ENCODE data around the gene WWOX. TPM values are rescaled to one million over a fixed set of nuclear protein-coding genes. Genes with fewer than 3 reads are reported as not detected.

WWOX gene
- total and polyA plus RNA-seq, 2 of the 13 experiments (the other 11 are each of a cell fraction or from before 2014, with no cell fraction given) = 9.1 to 37.4 TPM

DNA sequence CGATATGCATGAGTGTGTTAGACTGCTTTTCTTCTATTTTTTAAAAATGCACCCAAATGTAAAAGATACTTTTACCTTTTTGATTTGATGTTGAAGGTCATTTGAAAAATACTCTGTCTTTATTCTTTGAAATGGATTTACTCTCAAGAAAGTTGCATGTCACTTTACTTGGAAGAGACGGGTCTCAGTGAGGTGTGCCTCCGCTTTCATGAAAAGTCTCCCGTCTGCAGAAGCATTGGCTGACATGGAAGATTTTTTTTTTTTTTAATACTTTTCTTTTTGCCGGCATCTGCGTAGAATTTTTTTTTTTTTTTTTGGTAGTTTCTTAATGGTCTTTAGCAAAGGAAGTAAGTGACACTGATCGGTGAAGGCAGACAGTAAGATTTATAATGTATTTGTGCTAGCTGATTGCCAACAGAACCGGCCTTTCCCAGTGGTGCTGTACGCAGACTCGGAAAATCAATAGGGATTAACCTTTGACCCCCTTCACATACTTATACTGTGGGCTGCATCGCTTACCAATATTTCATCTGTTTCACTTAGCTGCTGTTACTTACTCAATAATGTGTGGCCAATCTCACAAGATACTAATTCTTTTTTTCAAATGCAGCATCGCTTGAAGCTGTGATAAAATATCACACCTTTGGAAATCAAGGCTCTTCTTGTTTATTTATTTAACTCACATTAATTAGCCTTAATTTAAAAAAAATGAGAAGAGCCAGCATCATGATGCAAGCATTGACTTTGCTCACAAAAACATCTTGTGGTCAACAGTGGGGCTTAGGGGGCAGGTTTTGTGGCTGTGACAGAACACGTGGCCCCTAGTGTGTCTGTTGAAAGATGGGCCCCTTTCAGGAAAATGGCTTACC, 383.9 kb downstream of the WWOX start (continued):
- TF ChIP-seq KDM6A (CRISPR knock-in tag; IDR thresholded peaks at IDR 0.05; ENCODE audit: low read depth) = peak; percentile 91
- TF ChIP-seq CBFB (CRISPR knock-in tag; IDR thresholded peaks at IDR 0.05) = peak; percentile 73; the same call in 1 of the 2 replicates
- TF ChIP-seq ATM (IDR thresholded peaks at IDR 0.05; ENCODE audit: borderline replicate concordance) = no peak
- no peak for TF ChIP-seq SP5 (CRISPR knock-in tag; IDR thresholded peaks at IDR 0.05; ENCODE audit: borderline replicate concordance, low read depth)
- TF ChIP-seq, protein P1, sequence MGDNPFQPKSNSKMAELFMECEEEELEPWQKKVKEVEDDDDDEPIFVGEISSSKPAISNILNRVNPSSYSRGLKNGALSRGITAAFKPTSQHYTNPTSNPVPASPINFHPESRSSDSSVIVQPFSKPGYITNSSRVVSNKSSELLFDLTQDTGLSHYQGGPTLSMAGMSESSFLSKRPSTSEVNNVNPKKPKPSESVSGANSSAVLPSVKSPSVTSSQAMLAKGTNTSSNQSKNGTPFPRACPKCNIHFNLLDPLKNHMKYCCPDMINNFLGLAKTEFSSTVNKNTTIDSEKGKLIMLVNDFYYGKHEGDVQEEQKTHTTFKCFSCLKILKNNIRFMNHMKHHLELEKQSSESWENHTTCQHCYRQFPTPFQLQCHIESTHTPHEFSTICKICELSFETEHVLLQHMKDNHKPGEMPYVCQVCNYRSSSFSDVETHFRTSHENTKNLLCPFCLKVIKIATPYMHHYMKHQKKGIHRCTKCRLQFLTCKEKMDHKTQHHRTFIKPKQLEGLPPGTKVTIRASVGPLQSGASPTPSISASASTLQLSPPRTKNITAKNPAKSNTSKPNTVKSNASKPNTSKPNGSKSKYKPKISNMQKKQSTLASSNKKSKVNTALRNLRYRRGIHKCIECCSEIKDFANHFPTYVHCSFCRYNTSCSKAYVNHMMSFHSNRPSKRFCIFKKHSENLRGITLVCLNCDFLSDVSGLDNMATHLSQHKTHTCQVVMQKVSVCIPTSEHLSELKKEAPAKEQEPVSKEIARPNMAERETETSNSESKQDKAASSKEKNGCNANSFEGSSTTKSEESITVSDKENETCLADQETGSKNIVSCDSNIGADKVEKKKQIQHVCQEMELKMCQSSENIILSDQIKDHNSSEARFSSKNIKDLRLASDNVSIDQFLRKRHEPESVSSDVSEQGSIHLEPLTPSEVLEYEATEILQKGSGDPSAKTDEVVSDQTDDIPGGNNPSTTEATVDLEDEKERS (CRISPR knock-in tag; IDR thresholded peaks at IDR 0.05) = peak; percentile 68; the same call in 1 of the 2 replicates
- TF ChIP-seq, protein P2, sequence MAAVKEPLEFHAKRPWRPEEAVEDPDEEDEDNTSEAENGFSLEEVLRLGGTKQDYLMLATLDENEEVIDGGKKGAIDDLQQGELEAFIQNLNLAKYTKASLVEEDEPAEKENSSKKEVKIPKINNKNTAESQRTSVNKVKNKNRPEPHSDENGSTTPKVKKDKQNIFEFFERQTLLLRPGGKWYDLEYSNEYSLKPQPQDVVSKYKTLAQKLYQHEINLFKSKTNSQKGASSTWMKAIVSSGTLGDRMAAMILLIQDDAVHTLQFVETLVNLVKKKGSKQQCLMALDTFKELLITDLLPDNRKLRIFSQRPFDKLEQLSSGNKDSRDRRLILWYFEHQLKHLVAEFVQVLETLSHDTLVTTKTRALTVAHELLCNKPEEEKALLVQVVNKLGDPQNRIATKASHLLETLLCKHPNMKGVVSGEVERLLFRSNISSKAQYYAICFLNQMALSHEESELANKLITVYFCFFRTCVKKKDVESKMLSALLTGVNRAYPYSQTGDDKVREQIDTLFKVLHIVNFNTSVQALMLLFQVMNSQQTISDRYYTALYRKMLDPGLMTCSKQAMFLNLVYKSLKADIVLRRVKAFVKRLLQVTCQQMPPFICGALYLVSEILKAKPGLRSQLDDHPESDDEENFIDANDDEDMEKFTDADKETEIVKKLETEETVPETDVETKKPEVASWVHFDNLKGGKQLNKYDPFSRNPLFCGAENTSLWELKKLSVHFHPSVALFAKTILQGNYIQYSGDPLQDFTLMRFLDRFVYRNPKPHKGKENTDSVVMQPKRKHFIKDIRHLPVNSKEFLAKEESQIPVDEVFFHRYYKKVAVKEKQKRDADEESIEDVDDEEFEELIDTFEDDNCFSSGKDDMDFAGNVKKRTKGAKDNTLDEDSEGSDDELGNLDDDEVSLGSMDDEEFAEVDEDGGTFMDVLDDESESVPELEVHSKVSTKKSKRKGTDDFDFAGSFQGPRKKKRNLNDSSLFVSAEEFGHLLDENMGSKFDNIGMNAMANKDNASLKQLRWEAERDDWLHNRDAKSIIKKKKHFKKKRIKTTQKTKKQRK (IDR thresholded peaks at IDR 0.05; ENCODE audit: low read length) = no peak
- TF ChIP-seq, protein P3, sequence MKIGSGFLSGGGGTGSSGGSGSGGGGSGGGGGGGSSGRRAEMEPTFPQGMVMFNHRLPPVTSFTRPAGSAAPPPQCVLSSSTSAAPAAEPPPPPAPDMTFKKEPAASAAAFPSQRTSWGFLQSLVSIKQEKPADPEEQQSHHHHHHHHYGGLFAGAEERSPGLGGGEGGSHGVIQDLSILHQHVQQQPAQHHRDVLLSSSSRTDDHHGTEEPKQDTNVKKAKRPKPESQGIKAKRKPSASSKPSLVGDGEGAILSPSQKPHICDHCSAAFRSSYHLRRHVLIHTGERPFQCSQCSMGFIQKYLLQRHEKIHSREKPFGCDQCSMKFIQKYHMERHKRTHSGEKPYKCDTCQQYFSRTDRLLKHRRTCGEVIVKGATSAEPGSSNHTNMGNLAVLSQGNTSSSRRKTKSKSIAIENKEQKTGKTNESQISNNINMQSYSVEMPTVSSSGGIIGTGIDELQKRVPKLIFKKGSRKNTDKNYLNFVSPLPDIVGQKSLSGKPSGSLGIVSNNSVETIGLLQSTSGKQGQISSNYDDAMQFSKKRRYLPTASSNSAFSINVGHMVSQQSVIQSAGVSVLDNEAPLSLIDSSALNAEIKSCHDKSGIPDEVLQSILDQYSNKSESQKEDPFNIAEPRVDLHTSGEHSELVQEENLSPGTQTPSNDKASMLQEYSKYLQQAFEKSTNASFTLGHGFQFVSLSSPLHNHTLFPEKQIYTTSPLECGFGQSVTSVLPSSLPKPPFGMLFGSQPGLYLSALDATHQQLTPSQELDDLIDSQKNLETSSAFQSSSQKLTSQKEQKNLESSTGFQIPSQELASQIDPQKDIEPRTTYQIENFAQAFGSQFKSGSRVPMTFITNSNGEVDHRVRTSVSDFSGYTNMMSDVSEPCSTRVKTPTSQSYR (CRISPR knock-in tag; IDR thresholded peaks at IDR 0.05; ENCODE audit: borderline replicate concordance) = peak; percentile 29; the same call in 1 of the 2 replicates
- no peak for TF ChIP-seq ELF1 (CRISPR knock-in tag; IDR thresholded peaks at IDR 0.05)
- TF ChIP-seq MIXL1 (CRISPR knock-in tag; IDR thresholded peaks at IDR 0.05) = peak; percentile 98
- no peak for TF ChIP-seq ZNF782 (CRISPR knock-in tag; IDR thresholded peaks at IDR 0.05; ENCODE audit: borderline replicate concordance)
- TF ChIP-seq MED8 (CRISPR knock-in tag; IDR thresholded peaks at IDR 0.05; ENCODE audit: insufficient replicate concordance) = no peak
- no peak for TF ChIP-seq PTBP1 (IDR thresholded peaks at IDR 0.05; ENCODE audit: low read depth, low read length, poor library complexity, severe bottlenecking)
- TF ChIP-seq, protein P4, sequence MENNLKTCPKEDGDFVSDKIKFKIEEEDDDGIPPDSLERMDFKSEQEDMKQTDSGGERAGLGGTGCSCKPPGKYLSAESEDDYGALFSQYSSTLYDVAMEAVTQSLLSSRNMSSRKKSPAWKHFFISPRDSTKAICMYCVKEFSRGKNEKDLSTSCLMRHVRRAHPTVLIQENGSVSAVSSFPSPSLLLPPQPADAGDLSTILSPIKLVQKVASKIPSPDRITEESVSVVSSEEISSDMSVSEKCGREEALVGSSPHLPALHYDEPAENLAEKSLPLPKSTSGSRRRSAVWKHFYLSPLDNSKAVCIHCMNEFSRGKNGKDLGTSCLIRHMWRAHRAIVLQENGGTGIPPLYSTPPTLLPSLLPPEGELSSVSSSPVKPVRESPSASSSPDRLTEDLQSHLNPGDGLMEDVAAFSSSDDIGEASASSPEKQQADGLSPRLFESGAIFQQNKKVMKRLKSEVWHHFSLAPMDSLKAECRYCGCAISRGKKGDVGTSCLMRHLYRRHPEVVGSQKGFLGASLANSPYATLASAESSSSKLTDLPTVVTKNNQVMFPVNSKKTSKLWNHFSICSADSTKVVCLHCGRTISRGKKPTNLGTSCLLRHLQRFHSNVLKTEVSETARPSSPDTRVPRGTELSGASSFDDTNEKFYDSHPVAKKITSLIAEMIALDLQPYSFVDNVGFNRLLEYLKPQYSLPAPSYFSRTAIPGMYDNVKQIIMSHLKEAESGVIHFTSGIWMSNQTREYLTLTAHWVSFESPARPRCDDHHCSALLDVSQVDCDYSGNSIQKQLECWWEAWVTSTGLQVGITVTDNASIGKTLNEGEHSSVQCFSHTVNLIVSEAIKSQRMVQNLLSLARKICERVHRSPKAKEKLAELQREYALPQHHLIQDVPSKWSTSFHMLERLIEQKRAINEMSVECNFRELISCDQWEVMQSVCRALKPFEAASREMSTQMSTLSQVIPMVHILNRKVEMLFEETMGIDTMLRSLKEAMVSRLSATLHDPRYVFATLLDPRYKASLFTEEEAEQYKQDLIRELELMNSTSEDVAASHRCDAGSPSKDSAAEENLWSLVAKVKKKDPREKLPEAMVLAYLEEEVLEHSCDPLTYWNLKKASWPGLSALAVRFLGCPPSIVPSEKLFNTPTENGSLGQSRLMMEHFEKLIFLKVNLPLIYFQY (CRISPR knock-in tag; IDR thresholded peaks at IDR 0.05; ENCODE audit: borderline replicate concordance) = 0 out of 2 replicates have a peak, but pooled peaks have one; percentile 44
- no peak for TF ChIP-seq CHCHD3 (CRISPR knock-in tag; IDR thresholded peaks at IDR 0.05)
- TF ChIP-seq XRCC5 (optimal IDR thresholded peaks at IDR 0.05; ENCODE audit: low read length) = no peak
